IPS-18c (cell line): ENCODE data around the gene RAI14.

Experiments
- H3K4me3 ChIP-seq: 2 replicates; pipeline ENCODE4 v1.7.0; 2013; ENCODE audit warnings: low read depth, mild to moderate bottlenecking, low read length, moderate library complexity; ENCODE audit not compliant: insufficient read depth
- H3K9me3 ChIP-seq: one replicate; pipeline ENCODE4 v1.6.1; 2013; ENCODE audit warnings: mild to moderate bottlenecking, low read length, moderate library complexity; ENCODE audit not compliant: control insufficient read depth, insufficient read depth

The RAI14 gene

GRCh38 chr5:34663771-34664496 is 7.8 kb downstream of the RAI14 start:
- no peaks in the 10 kb centered on the region for H3K9me3 ChIP-seq
- no peak overlapping the region for H3K4me3 ChIP-seq

- Histone ChIP-seq H3K9me3 (no peaks in the 10 kb centered on the region), H3K4me3 (no peak overlapping the region)
These were observed 10.4 kb downstream of the RAI14 start for GRCh38 chr5:34666392-34667080.

GRCh38 chr5:34667705-34668104 is 11.6 kb downstream of the RAI14 start:
- no peak overlapping the region for H3K4me3 ChIP-seq
- peaks cover 3% of the 10 kb centered on the region for H3K9me3 ChIP-seq

- Histone ChIP-seq H3K9me3 (peaks cover 3% of the 10 kb centered on the region), H3K4me3 (no peak overlapping the region)
These were observed 13.9 kb downstream of the RAI14 start for GRCh38 chr5:34669931-34670516.

GRCh38 chr5:34672196-34672595 is 16.1 kb downstream of the RAI14 start:
- H3K9me3 ChIP-seq = peaks cover 3% of the 10 kb centered on the region
- no peak overlapping the region for H3K4me3 ChIP-seq

GRCh38 chr5:34673463-34674125 is 17.5 kb downstream of the RAI14 start:
- H3K9me3 ChIP-seq = peaks cover 3% of the 10 kb centered on the region
- no peak overlapping the region for H3K4me3 ChIP-seq

GRCh38 chr5:34674187-34674586 is 18.1 kb downstream of the RAI14 start:
- no peak overlapping the region for H3K4me3 ChIP-seq
- H3K9me3 ChIP-seq = peaks cover 3% of the 10 kb centered on the region

- H3K4me3 ChIP-seq = no peak overlapping the region
These were observed 19.7 kb downstream of the RAI14 start for GRCh38 chr5:34675857-34676256.

GRCh38 chr5:34676416-34676815 is 20.3 kb downstream of the RAI14 start:
- Histone ChIP-seq H3K4me3 (no peak overlapping the region), H3K9me3 (peaks cover 3% of the 10 kb centered on the region)

More at GRCh38 chr5:34675857-34676256, 19.7 kb downstream of the RAI14 start:
- peaks cover 3% of the 10 kb centered on the region for H3K9me3 ChIP-seq

GRCh38 chr5:34677428-34677827 is 21.3 kb downstream of the RAI14 start:
- peaks cover 3% of the 10 kb centered on the region for H3K9me3 ChIP-seq
- no peak overlapping the region for H3K4me3 ChIP-seq

- Histone ChIP-seq H3K4me3 (no peak overlapping the region), H3K9me3 (peaks cover 2% of the 10 kb centered on the region)
These were observed 24.8 kb downstream of the RAI14 start for GRCh38 chr5:34680896-34681295.

- peaks cover 2% of the 10 kb centered on the region for H3K9me3 ChIP-seq
- H3K4me3 ChIP-seq = no peak overlapping the region
These were observed 26.9 kb downstream of the RAI14 start for GRCh38 chr5:34682926-34683623.

- Histone ChIP-seq H3K4me3 (no peak overlapping the region), H3K9me3 (peaks cover 2% of the 10 kb centered on the region)
These were observed 28.3 kb downstream of the RAI14 start for GRCh38 chr5:34684281-34684979.

GRCh38 chr5:34684980-34685352 is 28.8 kb downstream of the RAI14 start:
- H3K4me3 ChIP-seq = no peak overlapping the region

GRCh38 chr5:34685485-34686165 is 29.5 kb downstream of the RAI14 start:
- Histone ChIP-seq H3K9me3 (peaks cover 2% of the 10 kb centered on the region), H3K4me3 (no peak overlapping the region)

More at GRCh38 chr5:34684980-34685352, 28.8 kb downstream of the RAI14 start:
- peaks cover 2% of the 10 kb centered on the region for H3K9me3 ChIP-seq

GRCh38 chr5:34686762-34687268 is 30.7 kb downstream of the RAI14 start:
- peaks cover 2% of the 10 kb centered on the region for H3K9me3 ChIP-seq
- no peak overlapping the region for H3K4me3 ChIP-seq
